NCI-H524 treated with DMSO at 0.1 percent for 48 hours (cell line): ENCODE results near the gene PLXNB3.

ENCODE experiments used
- DNase-seq: peaks from one replicate; lab custom pipeline; 2025; lab: John Stamatoyannopoulos, UW

Gene PLXNB3

GRCh38 chrX:153791104-153791852 lies 27.2 kb downstream of the PLXNB3 start:
- DNase-seq: no peak

- no peak for DNase-seq
Measured at GRCh38 chrX:153792368-153792767, 28.3 kb downstream of the PLXNB3 start.

- no peak for DNase-seq
Measured at GRCh38 chrX:153793291-153793690, 29.2 kb downstream of the PLXNB3 start.

GRCh38 chrX:153794018-153794896 lies 30.2 kb downstream of the PLXNB3 start, which contains the start of the genes IDH3G and SSR4:
Gene IDH3G, minus strand, starts transcription at chrX:153794375. Its CDS starts 49 bp downstream, at chrX:153794326.
Gene SSR4, plus strand, starts transcription at chrX:153794668. Its CDS starts 20 bp downstream, at chrX:153794688.
- DNase-seq: peak; percentile 77

GRCh38 chrX:153794897-153795816 lies 31.1 kb downstream of the PLXNB3 start:
- DNase-seq: no peak

GRCh38 chrX:153797415-153798015 lies 33.5 kb downstream of the PLXNB3 start:
- no peak for DNase-seq

GRCh38 chrX:153799326-153799725 lies 35.3 kb downstream of the PLXNB3 start:
- no peak for DNase-seq

GRCh38 chrX:153800177-153800722 lies 36.2 kb downstream of the PLXNB3 start:
- no peak for DNase-seq

- no peak for DNase-seq
Measured at GRCh38 chrX:153800746-153801145, 36.7 kb downstream of the PLXNB3 start.

GRCh38 chrX:153801669-153802068 lies 37.6 kb downstream of the PLXNB3 start:
- no peak for DNase-seq

GRCh38 chrX:153802513-153803045 lies 38.5 kb downstream of the PLXNB3 start:
- no peak for DNase-seq

- no peak for DNase-seq
Measured at GRCh38 chrX:153803211-153804099, 39.4 kb downstream of the PLXNB3 start.

GRCh38 chrX:153804100-153804595 lies 40.1 kb downstream of the PLXNB3 start:
- no peak for DNase-seq

- no peak for DNase-seq
Measured at GRCh38 chrX:153804621-153805020, 40.6 kb downstream of the PLXNB3 start.

- no peak for DNase-seq
Measured at GRCh38 chrX:153805436-153805835, 41.4 kb downstream of the PLXNB3 start.

GRCh38 chrX:153806999-153807575 lies 43.0 kb downstream of the PLXNB3 start:
- no peak for DNase-seq

GRCh38 chrX:153807976-153808375 lies 43.9 kb downstream of the PLXNB3 start:
- DNase-seq: no peak

GRCh38 chrX:153812220-153812619 lies 48.2 kb downstream of the PLXNB3 start:
- DNase-seq: no peak

GRCh38 chrX:153813161-153813560 lies 49.1 kb downstream of the PLXNB3 start:
- no peak for DNase-seq
